Measurements from ENCODE around the gene USB1.

Gene USB1, protein sequence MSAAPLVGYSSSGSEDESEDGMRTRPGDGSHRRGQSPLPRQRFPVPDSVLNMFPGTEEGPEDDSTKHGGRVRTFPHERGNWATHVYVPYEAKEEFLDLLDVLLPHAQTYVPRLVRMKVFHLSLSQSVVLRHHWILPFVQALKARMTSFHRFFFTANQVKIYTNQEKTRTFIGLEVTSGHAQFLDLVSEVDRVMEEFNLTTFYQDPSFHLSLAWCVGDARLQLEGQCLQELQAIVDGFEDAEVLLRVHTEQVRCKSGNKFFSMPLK

DNA sequence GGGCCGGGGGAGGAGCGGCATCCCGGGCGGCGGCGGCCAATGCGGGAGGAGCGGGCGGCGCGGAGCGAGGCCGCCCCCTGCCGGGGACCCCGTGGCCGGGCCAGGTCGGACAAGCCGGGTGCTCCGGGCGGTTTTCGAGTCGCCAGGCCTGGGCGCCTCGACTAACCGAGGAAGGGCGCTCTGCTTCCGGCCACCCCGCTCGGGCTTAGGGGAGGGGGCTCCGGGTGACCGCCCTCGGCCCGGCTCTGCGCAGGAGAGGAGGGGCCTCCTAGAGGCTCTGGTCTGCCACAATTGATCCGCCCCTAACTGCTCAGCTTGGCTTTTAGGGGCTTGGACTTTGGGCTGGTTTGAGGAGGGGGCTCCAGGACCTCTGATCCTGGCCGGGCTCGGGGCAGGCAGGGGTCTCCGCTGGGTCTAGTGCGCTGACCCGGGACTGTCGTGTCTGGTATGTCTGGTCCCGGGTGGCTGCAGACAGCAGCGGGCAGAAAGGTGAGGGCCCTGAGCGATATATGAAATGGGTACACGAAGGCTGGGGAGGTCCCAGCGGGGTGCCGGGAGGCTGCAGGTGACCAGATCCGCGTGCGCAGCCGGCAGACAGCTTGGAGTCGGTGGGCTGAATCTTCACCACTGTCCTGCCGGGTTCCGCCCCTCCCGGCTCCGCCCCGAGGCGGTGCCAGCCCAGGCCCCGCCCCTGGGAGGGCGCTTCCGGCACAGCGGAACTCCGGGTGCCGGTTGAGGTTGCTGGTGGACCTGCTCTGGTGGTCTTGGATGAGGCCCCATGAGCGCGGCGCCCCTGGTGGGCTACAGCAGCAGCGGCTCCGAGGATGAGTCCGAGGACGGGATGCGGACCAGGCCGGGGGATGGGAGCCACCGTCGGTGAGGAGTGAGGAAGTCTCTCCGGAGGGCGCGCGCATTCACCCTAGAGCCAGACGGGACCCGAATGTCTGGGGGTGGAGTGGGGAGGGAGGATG is at the start of gene USB1:
USB1 (plus strand) TSS at position 702 of the 971 bp plus-strand sequence; CDS start at position 779, 77 bp downstream.
- DNase-seq (ENCODE audit: low spot score), result peak; percentile 90

DNA sequence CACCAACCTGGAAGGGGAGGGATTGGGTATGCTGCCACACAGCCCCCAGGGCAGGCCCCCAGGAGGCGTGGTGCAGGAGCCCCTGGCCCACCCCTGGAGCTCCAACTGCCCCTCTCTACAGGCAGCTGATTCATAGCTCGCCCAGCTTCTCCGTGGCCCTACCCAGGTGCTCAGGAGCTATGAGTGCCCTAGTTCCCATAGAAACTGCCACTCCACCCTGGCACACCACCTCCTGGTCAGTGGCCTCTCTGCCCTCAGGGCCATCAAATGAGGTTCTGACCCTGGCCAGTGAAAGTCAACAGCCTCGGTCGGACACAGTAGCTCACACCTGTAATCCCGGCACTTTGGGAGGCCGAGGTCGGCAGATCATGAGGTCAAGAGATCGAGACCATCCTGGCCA is 48.3 kb upstream of the USB1 start:
- DNase-seq (ENCODE audit: low spot score), result no peak

DNA sequence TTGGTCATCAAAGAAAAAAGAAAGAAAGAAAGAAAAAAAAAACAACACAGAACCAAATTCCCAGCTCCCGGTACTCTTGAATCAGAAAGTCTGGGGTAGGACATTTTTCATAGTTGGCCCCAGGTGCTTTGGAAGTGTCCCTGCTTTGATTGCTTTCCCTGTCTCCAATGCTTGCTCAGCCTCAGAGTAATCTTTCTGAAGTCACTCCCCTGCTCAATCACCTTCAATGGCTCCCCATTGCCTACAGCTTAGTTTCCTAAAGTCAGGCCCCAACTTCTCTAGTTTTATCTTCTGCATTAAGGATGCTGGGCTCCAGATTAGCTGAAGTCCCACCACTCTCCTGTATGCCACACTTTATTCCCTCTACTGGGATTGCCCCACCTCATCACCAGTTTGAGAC is 47.4 kb upstream of the USB1 start:
- no peak for DNase-seq (ENCODE audit: low spot score)

DNA sequence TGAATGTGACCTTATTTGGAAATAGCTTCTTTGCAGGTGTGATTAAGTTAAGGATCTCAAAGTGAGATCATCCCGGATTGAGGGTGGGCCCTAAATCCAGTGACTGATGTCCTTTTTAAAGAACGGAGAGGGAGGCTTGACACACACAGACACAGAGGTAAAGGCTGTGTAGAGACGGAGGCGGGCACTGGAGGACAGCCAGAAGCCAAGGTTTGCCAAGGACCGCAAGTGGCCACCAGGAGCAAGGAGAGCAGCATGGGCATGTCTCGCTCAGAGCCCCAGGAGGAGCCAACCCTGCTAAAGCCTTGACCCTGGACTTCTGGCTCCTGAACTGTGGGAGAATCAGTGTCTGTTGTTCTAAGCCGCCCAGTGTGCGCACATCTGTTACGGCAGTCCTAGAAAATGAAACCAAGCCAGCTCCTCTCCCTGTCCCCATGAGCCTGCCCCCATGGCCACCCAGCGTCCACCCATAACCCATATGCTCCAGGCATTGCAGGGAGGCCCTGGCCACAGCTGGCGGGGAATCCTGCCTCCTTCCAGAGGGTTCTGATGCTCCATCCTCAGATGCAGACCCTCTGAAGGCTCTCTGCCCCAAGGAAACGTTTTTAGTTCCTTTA is 45.5 kb upstream of the USB1 start:
- DNase-seq (ENCODE audit: low spot score), result no peak

DNA sequence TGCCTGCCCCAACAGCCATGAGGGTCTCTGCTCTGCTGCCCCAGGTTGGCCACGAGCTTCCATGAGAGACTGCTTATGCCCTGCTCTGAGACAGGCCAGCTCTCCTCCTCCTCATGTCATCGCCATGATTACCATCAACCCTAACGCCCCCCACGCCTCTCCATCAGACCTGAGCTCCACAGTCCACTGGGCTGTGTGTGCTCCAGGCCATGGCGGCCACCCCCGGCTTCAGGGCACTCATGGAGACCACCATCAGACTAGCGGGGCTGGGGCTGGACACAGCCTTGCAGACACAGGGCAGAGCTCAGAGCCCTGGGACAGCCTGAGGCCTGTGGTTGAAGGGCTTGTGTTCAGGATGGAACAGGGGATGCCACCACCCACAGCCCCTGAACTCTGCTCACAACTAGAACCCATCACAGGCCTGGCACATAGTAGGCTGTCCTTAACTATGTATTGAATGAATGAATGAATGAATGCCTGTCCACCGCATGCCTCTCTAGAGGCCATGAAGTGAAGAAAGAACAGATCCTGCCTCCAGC is 44.9 kb upstream of the USB1 start:
- no peak for DNase-seq (ENCODE audit: low spot score)

DNA sequence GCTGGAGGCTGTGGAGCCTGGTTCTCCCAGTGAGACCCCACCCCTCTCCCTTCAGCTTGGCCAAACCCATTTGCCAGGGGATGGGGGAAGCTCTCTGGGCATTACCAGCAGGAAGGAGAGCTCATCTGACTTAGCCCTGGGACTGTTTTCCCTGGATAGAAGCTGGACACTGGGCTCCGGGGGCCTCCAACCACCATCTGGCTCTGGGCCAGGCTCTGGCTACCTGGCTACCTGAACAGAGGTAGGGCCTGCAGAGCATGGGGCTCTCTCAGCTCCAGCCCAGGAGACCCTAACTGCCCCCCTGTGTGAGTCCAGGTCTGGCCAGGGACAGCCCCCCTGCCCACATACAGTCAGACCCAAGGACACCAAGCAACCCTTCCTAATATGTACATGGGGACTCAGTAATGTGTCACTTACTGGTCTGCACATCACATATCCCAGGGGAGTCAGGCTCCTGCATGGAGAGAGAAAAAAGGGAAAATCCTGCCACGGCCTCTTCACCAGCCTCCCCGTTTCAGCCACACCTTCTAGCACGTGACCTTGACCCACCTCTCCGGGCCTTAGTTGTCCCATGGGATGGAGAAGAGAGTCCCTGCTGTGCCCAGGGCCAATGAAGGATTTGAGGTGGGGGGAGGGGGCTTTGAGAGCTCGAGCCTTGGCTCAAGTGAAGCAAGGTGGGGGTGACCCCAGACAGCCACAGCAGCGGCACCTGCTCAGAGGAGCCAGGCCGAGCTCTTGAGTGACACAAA is 44.1 kb upstream of the USB1 start:
- no peak for DNase-seq (ENCODE audit: low spot score)

DNA sequence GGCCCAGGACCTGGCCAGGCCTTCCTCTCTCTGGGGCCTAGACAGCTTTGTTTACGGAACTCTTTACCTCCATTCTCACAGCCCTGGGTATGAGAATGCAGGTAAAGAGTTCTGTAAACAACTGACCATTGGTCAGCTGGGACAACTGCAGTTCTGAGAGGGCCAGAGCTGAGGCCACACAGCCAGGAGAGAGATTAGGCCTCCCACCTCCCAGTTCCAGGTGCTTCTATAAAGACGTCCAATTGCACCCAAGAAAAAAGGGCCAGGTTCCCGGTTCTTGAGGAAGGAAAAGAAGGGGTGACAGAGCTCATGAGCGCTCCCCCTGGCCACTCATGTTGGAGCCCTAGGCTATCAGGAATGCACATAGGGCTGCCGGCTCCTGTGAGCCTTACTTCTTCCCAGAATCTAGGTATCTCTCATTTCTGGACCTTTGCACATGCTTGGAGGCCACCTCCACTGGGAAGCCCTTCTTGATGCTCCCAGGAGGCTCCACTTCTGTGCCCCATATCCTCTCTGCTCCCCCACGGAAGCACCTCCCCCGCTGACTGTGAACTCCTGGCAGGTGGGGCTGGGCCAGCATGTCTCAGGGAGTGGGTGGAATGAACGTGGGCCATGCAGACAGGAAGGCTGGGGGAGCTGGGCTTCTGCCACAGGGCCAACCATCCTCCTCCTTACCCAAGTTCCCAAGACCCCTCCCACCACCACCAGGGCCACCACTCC is 43.4 kb upstream of the USB1 start:
- DNase-seq (ENCODE audit: low spot score), result no peak

DNA sequence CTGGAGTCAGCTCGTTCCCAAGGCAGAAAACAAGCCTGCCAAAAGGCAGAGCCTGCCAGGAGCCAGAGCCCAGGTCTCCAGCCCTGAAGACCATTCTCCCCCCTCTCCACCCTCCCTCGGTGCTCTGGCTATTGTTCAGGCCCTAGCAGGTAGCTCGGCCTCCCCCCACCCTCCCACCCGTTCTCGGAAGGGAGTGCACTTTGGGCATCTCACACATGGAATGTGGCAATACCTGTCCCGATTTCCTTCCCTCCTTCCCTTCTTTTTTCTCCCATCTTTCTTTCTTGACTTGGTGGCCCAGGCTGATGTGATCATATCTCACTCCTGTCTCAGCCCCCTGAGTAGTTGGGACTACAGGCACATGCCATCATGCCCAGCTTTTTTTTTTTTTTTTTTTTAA is 42.7 kb upstream of the USB1 start:
- no peak for DNase-seq (ENCODE audit: low spot score)

DNA sequence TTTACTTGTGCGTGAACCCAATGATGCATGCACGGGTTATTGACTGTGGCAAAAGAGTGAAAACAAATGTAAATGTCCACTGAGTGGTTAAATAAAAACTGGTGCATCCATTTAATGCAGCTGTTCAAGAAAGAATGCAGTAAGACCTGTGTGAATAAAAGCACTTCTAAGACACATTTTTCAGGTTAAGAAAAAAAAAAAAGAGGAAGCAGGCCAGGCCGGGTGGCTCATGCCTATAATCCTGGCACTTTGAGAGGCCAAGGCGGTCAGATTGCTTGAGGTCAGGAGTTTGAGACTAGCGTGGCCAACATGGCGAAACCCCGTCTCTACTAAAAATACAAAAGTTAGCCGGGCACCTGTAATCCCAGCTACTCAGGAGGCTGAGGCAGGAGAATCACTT is 42.1 kb upstream of the USB1 start:
- DNase-seq (ENCODE audit: low spot score), result no peak

DNA sequence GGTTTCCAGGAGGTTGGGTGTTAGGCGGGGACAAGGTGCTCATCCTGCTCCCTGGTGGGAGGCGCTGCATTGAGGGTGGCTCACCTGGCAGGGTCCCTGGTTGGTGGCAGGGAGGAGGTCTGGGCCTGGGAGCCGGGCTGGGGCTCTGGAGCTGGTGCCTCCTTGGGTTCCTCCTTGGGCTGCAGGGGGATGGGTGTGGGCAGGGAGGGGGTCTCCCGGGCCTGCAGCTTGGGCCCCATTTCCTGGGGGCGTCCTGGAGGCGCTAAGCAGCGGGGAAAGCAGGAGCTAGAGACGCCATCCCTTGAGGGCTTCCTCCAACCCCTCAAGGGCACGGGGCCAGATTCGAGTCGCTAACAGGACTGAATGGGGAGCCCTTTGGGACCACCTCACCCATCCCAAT is 41.4 kb upstream of the USB1 start:
- DNase-seq (ENCODE audit: low spot score), result no peak

DNA sequence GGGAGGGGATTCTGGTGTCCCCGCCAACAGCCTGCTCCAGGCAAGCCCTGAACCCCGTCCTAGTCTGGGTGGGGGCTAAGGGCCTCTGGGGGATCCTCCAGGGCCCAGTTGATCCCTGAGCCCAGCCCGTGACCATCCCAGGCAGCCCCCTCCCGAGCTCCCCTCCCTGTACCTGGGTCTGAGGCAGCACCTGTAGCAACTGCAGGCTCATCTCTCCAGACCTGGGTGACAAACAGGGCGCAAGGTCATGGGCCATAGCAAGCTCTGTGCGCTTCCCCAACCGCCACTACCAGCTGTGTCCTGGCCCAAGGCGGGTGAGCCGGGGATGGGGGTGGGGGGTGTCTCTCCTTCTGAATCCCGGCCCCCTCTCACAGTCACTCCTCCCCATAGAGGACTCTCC is 40.9 kb upstream of the USB1 start:
- DNase-seq (ENCODE audit: low spot score), result no peak

DNA sequence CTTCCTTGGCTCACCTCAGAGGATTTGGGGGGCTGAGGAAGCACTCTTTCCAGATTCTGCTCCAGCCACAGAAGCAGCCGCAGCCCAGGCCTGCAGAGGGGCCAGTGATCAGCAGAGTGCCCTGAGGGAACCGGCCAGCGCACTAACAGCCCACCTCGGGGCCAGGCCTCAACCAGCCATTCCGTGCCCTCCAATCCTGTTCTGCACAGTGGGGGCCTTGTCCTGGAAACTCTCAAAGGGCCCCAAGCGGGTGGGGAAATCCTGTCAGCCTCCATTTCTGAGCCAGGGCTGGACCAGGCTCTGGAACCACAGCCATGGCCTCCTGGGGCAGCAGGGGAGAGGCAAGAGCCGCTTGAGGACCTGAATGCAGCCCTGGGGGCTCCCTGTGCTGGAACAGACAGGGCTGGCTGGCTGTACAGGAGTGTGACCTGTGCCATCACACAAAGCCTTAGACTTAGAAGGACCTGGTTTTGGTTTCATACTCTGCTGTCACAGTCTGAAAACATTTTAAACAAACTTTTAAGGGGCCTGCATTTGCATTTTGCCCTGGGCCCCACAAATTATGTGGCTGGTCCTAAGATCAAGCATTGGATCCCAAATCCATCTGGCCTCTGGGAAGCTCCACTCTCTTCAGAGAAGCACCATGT is 40.3 kb upstream of the USB1 start:
- DNase-seq (ENCODE audit: low spot score), result no peak

DNA sequence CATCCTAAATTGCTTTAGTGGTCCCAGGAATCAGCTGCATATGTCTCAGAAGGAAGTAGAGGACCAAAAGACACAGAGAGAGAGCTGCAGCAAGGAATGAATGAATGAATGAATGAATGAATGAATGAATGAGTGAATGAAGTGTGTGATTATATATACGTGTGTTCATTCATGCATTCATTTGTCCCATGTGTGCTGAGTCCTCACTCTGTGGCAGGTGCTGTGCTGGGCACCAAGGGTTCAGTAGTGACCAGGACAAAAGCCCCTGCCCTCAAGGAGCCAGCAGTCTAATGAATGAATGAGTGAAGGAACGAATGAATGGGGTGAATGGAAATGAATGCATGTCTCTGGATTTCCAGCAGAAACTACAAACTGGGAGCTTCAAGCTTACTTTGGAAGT is 39.7 kb upstream of the USB1 start:
- no peak for DNase-seq (ENCODE audit: low spot score)

DNA sequence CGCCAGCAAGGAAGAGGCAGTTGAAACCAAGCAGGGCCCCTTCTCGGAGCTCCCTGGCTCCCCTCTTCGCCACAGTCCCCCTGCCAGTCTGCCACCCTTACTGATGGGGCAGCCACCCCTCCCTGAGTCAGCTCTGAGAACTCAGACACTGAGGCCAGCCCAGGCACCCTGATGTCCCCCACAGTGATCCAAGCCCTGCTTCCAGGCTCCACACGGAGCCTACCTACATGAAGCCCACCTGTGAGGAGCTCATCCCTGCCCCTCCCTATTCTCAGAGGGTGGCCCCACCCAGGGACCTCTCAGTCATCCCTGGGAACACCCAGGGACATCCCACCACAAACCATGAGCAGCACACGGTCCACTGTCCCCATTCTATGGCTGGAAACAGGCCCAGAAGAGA is 39.2 kb upstream of the USB1 start:
- no peak for DNase-seq (ENCODE audit: low spot score)

DNA sequence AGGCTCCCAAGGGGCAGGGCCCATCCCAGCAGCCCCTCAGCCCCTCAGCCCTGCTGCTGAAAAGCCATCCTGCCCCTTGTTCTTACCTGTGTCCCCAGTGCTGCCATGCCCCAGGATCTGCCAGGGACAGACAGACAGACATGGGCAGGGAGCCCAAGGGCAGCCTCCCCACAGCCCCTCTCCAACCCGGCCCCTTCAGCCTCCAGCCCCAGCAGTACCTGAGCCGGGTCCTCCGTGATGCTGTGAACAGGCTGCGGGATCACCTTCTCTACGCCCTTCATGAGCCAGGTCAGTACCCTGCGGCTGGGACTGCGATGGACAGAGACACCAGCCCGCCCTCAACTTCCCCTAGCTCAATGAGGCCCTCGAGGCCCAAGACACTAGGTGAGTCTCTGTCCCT is 38.5 kb upstream of the USB1 start:
- no peak for DNase-seq (ENCODE audit: low spot score)

DNA sequence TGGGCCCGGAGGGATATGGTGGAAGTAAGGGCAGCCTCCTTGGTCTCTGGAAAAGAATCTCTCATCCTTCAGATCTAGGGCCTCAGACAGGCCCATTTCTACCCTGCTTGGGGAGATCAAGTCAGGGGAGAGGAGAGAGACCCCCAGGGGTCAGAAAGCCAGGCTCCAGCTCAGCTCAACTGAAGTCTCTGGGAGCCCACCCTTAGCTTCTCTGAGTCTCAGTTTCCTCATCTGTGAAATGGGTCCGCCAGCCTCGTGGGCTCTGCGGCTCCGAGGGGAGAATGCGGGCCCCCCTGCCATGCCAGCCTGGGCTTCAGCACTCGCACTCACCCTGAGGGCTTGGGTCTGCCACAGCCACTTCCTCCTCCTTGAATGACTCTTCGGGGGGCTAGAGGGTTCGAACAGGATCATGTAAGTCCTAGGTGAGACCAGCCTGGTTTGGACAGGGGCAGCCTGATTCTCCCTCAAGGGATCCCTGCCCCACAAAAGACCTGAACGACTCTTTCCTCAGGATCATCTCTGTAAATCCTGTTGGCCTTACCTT is 37.0 kb upstream of the USB1 start:
- no peak for DNase-seq (ENCODE audit: low spot score)

DNA sequence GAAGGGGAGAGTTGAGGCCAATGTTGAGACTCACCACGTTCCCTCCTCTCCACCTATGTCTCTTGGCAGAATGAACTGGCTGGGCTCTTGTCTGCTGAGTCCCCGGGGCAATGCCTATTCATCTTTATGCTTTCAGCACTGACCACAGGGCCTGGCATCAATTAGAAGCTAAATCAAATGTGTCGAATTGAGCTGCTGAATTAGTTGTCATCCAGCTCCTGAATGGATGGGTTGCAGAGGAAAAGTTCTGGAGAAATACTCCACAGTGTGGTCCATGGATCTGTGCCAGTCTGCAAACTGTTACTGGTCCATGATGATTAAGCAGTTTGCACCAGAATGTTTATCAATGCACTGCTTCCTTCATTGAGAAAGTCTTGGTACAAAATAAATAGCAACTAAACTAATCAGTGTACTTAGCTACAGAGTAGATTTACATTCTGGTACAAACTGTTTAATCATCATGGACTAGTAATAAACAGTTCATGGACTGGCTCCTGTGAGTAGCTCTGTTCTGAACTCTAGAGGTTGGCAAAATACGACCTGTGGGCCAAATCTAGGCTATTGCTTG is 34.9 kb upstream of the USB1 start:
- DNase-seq (ENCODE audit: low spot score), result peak; percentile 23

DNA sequence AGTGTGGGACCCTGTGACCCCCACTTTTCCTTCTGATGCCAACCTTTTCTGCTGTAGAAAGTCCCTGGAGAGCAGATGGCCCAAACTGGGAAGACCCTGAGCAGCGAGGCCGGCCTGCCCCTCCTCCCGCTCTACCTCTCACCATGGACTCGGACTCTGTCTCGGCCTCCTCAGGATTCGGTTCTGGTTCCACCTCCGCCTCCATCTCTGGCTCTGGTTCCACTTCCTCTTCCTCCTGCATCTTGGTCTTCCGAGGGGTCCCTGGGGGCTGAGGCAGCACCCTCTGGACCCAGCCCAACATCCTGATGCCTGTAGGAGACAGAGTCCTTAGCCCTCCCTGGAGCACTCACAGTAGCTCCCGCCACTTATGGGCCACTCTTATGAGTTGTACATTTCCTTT is 34.2 kb upstream of the USB1 start:
- DNase-seq (ENCODE audit: low spot score), result no peak

DNA sequence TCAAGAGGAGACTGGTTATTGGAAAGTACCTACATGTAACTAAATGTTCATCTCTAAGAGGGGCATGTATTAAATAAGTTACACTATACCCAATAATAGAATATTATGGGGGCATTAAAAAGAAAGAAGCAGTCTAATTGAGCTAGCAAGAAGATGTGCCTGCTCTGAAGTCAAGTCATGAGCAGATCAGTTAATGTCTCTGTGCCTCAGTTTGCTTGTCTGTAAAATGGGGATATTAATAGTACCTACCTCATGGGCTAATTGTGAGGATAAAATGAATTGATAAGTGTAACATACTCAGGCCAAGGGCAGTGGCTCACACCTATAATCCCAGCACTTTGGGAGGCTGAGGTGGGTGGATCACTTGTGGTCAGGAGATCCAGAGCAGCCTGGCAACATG is 33.3 kb upstream of the USB1 start:
- no peak for DNase-seq (ENCODE audit: low spot score)

DNA sequence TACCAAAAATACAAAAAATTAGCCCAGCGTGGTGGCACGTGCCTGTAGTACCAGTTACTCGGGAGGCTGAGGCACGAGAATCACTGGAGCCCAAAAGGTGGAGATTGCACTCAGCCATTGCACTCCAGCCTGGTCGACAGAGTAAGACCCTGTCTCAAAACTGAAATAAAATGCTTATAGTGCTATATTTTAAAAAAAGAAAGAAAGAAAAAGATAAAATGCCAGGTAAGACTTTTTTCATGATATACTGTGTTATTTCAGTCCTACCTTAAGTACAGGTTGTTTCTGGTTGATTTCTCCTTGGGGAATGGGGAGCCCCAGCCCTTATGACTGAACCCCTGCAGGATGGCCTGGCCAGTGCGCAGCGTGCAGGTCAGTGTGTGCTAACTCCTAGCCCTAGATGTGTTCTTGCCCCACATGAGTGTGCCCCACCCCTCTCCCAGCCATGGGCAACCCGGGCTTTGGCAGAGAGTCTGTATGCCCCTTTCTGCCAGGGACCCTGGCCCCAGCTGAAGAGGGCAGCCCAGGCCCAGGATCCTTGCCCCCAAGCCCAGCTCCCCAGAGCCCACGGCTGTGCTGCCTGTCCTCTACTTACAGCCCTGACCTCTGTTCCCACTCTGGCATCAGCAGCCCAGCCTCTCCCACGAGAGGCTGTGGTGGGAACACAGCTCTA is 31.6 kb upstream of the USB1 start:
- no peak for DNase-seq (ENCODE audit: low spot score)

Data from Ammon's horn (tissue), 1 donor.